ENCODE measurements around the gene LBHD1.
"Not testable (repeated sequence)": the region's sequence is repeated elsewhere in the genome, so short reads cannot be mapped to it uniquely, and the experiment has no call there.

Gene LBHD1

GRCh38 chr11:62664405-62665074 lies 7.5 kb downstream of the LBHD1 start:
- DNase-seq (ENCODE audit: low read depth) = peak; percentile 22

- no peak for DNase-seq (ENCODE audit: low read depth)
Observed at GRCh38 chr11:62656796-62657429, 15.2 kb downstream of the LBHD1 start.

DNA sequence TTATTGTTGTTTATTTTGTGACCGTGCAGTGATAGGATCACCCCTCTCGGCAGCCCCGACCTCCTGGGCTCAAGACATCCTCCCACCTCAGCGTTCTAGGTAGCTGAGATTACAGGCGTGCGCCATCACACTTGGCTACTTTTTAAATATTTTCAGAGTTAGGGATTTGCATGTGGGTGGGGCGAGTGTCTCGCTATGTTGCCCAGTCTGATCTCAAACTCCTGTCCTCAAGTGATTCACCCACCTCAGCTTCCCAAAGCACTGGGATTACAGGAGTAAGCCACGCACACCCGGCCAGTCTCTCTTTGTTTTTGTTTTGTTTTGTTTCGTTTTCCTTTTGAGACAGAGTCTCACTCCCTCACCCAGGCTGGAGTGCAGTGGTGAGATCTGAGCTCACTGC lies 17.8 kb downstream of the LBHD1 start:
- no peak for DNase-seq (ENCODE audit: low read depth)

- DNase-seq (ENCODE audit: low read depth) = no peak
Observed at GRCh38 chr11:62652161-62653006, 19.7 kb downstream of the LBHD1 start.

- not testable (repeated sequence) for DNase-seq (ENCODE audit: low read depth)
Observed at GRCh38 chr11:62650283-62650682, 21.8 kb downstream of the LBHD1 start.

DNA sequence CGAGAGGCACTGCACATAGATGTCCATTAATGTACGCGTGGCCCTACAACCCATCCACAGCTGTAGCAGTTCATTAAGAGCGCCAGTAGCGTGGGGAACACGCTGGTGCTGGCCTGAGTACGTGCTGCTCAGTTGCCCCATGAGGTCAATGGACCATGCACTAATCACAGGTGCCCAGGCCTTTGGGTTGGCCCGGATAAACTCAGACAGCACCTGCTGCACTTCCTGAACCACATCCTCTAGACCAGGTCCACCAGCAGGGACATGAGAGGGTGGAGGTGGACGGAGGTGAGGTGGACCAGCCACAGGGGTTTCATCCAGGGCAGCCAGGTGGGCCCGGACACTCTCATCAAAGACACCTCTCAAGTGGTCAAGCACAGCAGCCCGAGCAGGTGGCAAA lies 22.6 kb downstream of the LBHD1 start:
- DNase-seq (ENCODE audit: low read depth) = no peak

- DNase-seq (ENCODE audit: low read depth) = no peak
Observed at GRCh38 chr11:62648967-62649364, 23.1 kb downstream of the LBHD1 start.

DNA sequence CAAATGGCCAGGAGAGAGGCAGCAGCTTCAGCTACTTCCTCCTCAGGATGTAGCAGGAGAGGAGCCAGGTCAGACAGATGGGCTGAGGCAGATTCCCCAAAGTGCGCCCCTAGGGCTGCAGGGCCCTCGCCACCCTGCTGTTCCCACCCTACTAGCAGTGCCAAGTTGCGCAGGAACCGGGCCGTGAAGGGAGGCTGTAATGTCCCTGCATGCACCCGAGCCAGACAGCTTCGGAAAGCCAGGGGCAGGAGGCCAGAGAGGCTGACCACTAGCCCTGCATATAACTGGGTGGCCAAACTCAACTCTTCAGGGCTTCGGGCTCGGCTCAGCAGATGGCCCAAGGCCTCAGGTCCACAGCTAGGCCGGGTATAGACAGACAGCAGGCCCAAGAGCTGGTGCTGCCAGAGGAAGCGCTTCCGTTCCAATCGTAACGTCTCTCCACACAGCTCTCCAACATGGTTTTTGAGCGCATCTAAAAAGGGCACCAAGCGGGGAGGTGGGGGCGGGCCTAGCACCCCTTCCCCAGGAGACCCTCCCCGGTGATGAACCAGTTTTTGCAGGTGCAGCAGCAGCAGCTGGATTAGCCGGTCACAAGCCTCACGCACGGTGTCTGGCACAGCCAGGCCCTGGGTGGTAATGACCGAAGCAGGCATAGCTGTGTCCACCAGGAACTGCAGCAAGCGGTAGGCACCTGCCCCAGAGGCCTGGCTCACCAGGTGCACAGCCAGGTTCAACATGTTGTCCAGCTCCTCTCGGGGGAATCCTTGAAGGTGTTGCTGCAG lies 23.7 kb downstream of the LBHD1 start:
- no peak for DNase-seq (ENCODE audit: low read depth)

DNA sequence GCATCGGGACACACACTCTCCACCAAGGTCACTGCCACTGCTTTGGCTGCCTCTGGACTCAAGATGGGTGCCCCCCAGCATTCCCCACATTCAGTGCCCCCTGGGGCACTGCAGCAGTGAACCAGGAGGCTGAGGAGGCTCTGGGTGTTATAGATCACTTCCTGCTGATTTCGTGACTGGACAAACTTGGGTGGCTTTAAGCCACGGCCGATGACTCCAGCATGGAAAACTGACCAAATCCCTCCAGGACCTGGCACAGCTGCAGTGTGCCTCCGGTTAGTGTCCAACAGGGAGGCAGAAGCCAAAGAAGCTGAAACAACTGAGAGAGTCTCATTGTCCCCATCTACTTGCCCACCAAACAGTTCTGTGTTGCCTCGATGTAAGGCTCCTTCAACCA lies 24.5 kb downstream of the LBHD1 start:
- DNase-seq (ENCODE audit: low read depth) = no peak

- no peak for DNase-seq (ENCODE audit: low read depth)
Observed at GRCh38 chr11:62646825-62647608, 25.1 kb downstream of the LBHD1 start.

DNA sequence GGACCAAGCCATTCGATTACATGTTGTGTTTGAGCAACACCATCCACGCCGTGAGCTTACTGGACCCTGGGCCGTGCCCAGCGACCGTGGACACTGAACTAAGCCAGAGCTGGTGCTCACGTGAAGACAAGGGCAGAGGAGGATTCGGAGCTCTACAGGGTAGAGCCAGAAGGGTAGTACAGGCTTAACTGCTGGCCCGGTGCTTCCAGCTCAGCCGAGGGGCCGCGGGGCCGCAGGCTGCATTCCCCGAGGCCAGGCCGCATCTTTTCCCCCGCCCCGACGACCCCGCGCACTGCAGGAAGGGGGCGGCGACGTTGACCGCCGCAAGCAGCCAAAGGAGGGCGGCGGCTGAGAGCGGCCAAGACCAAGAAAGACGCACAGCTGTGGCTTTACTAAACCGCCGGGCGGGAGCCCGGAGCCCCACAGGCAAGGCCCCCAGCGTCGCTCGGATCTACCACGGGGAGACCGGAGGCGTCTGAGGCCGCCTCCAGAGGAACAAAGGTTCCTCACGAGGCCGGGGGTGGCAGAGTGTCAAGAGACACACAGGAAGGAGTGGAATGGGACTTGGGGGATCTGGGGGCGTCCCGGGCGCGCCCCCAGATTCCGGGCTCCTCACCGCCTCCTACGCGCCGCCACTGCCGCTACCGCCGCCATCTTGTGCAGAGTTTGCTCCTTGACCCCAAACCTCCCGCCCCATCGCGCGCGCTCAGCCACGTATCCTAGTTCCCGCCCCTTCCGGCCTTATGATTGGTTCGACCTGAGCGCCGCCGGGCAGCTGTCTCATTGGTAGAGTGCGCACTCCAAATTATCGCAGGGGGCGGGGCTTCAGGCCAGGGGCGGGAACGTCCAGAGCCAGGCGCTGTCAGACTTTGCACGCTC lies 25.9 kb downstream of the LBHD1 start, which contains the start of gene GANAB:
TSS of gene GANAB (minus strand) at position 668 of the 879 bp plus-strand sequence. CDS start at position 654, 14 bp downstream.
- peak; percentile 95 for DNase-seq (ENCODE audit: low read depth)

DNA sequence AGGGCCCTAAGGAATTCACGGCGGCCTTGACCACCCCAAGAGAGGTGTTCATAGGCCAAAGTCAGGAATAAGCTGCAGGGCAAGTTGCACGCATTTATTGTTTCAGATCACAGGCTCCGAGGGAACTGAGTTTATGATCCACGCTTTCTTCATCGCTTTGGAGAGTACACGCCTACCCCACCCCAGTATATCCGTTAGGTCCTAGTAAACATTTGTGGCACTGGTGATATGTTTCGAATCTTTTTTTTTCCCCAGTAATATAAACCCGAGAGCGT lies 26.5 kb downstream of the LBHD1 start:
- no peak for DNase-seq (ENCODE audit: low read depth)

GRCh38 chr11:62644220-62644619 lies 27.8 kb downstream of the LBHD1 start:
- DNase-seq (ENCODE audit: low read depth) = no peak

GRCh38 chr11:62632492-62632891 lies 39.6 kb downstream of the LBHD1 start:
- DNase-seq (ENCODE audit: low read depth) = no peak

DNA sequence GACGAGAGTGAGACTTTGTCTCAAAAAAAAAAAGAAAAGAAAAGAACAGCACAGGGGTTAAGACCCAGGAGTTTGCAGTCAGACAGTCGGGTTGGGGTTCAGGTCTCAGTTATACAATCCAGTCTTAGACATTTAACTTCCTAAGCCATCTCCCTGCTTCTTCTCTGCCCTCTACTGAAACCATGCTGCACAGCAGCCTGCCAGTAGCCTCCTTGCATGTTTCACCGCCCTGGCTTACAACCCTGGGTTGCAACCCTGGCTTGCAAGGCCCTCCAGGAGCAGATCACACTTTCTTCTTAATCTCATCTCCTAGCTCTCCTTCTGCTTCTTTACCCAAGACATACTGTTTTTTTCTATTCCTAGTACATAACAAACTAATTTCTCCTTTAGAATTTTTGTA lies 44.4 kb downstream of the LBHD1 start:
- DNase-seq (ENCODE audit: low read depth) = no peak

GRCh38 chr11:62622476-62623089 lies 49.5 kb downstream of the LBHD1 start:
- no peak for DNase-seq (ENCODE audit: low read depth)

- peak; percentile 91 for DNase-seq (ENCODE audit: low read depth)
Observed at GRCh38 chr11:62621567-62622470, 50.2 kb downstream of the LBHD1 start, which contains the start of gene B3GAT3. Gene B3GAT3 (minus strand): TSS chr11:62621986. CDS start chr11:62621947, 39 bp downstream.

- no peak for DNase-seq (ENCODE audit: low read depth)
Observed at GRCh38 chr11:62621027-62621566, 51.0 kb downstream of the LBHD1 start.

GRCh38 chr11:62616957-62617356 lies 55.1 kb downstream of the LBHD1 start:
- not testable (repeated sequence) for DNase-seq (ENCODE audit: low read depth)
